ENCODE measurements around the gene CD19. TPM values are rescaled to one million over a fixed set of nuclear protein-coding genes. Genes with fewer than 3 reads are reported as not detected.

CD19 gene
- total RNA-seq, 4 donors from 2014 or later = 0.59 to 1.3 TPM; not detected in 2

GRCh38 chr16:28950648-28951409 is 19.1 kb downstream of the CD19 start, which contains the start of gene NFATC2IP:
NFATC2IP (plus strand) TSS chr16:28950937; CDS start chr16:28951012, 75 bp downstream.
- Histone ChIP-seq H3K27ac (peak within 1 kb of the TSS; percentile 78 to 94 (median 88)), H3K9me3 (no peaks in the 10 kb centered on the region), H3K36me3 (peaks cover 0 to 31% (median 0%) of the 10 kb centered on the region in 3 donors), H3K27me3 (no peaks in the 10 kb centered on the region), H3K4me3 (peak within 1 kb of the TSS; percentile 82 to 100 (median 96)), H3K4me1 (peaks cover 0 to 33% (median 9%) of the 10 kb centered on the region in 4 donors)
- TF ChIP-seq EP300 (IDR thresholded peaks at IDR 0.05) = peak; percentile 75 to 93
- TF ChIP-seq POLR2A (IDR thresholded peaks at IDR 0.05) = peak in 1 of 2 donors; percentile 36
- TF ChIP-seq CTCF (IDR thresholded peaks at IDR 0.05) = peak in 1 of 5 experiments; percentile 47
- DNase-seq (ENCODE audit: low spot score in 2 of 2) = peak; percentile 99
- 1% methylated on average over 54 to 76 of the region's 79 CpGs for WGBS, 2 donors

GRCh38 chr16:28951410-28951943 is 19.7 kb downstream of the CD19 start:
- peaks cover 0 to 37% (median 0%) of the 10 kb centered on the region in 3 donors for H3K36me3 ChIP-seq
- no peaks in the 10 kb centered on the region for H3K27me3 ChIP-seq
- no peak for DNase-seq (ENCODE audit: low spot score in 2 of 2)
- peaks cover 0 to 32% (median 8%) of the 10 kb centered on the region in 4 donors for H3K4me1 ChIP-seq
- peak overlapping the region; percentile 78 to 94 (median 88) for H3K27ac ChIP-seq
- H3K4me3 ChIP-seq = peak overlapping the region; percentile 82 to 100 (median 96)
- no peaks in the 10 kb centered on the region for H3K9me3 ChIP-seq
- TF ChIP-seq EP300 (IDR thresholded peaks at IDR 0.05) = no peak
- no peak for TF ChIP-seq POLR2A (IDR thresholded peaks at IDR 0.05)
- no peak for TF ChIP-seq CTCF (IDR thresholded peaks at IDR 0.05)
- 3 to 4% methylated on average over 13 to 17 of the region's 17 CpGs for WGBS, 2 donors

- Histone ChIP-seq H3K4me3 (no peak overlapping the region), H3K36me3 (peaks cover 3 to 92% (median 5%) of the 10 kb centered on the region in 3 donors), H3K4me1 (peaks cover 0 to 8% (median 0%) of the 10 kb centered on the region in 4 donors), H3K27ac (no peak overlapping the region), H3K27me3 (no peaks in the 10 kb centered on the region), H3K9me3 (no peaks in the 10 kb centered on the region)
- WGBS, 2 donors = 93 to 96% methylated on average over 9 of the region's 9 CpGs
- no peak for TF ChIP-seq POLR2A (IDR thresholded peaks at IDR 0.05)
- TF ChIP-seq EP300 (IDR thresholded peaks at IDR 0.05) = no peak
- no peak for TF ChIP-seq CTCF (IDR thresholded peaks at IDR 0.05)
- no peak for DNase-seq (ENCODE audit: low spot score in 2 of 2)
Observed at GRCh38 chr16:28958216-28958615, 26.4 kb downstream of the CD19 start.

GRCh38 chr16:28958836-28959235 is 27.1 kb downstream of the CD19 start:
- no peak overlapping the region for H3K4me3 ChIP-seq
- no peak for DNase-seq (ENCODE audit: low spot score in 2 of 2)
- H3K27ac ChIP-seq = no peak overlapping the region
- H3K36me3 ChIP-seq = peaks cover 3 to 92% (median 11%) of the 10 kb centered on the region in 3 donors
- peaks cover 0 to 2% (median 0%) of the 10 kb centered on the region in 4 donors for H3K4me1 ChIP-seq
- 80 to 87% methylated on average over 6 of the region's 6 CpGs for WGBS, 2 donors
- no peaks in the 10 kb centered on the region for H3K27me3 ChIP-seq
- TF ChIP-seq CTCF (IDR thresholded peaks at IDR 0.05) (no peak), EP300 (IDR thresholded peaks at IDR 0.05) (no peak), POLR2A (IDR thresholded peaks at IDR 0.05) (no peak)
- H3K9me3 ChIP-seq = no peaks in the 10 kb centered on the region

GRCh38 chr16:28964072-28964471 is 32.3 kb downstream of the CD19 start:
- Histone ChIP-seq H3K4me3 (no peak overlapping the region), H3K36me3 (peaks cover 3 to 71% (median 12%) of the 10 kb centered on the region in 3 donors), H3K27ac (no peak overlapping the region), H3K9me3 (no peaks in the 10 kb centered on the region), H3K27me3 (no peaks in the 10 kb centered on the region), H3K4me1 (no peaks in the 10 kb centered on the region)
- WGBS, 2 donors = 83 to 88% methylated on average over 3 of the region's 3 CpGs
- TF ChIP-seq EP300 (IDR thresholded peaks at IDR 0.05) = no peak
- no peak for TF ChIP-seq POLR2A (IDR thresholded peaks at IDR 0.05)
- no peak for TF ChIP-seq CTCF (IDR thresholded peaks at IDR 0.05)
- no peak for DNase-seq (ENCODE audit: low spot score in 2 of 2)
